Esophagus (tissue), 2 donors: ENCODE results near the gene NPBWR2. TPM values are rescaled to one million over a fixed set of nuclear protein-coding genes. Genes with fewer than 3 reads are reported as not detected.

Experiments
- H3K27ac ChIP-seq, 2 donors: one replicate each; pipeline ENCODE4 v1.5.1; 2013; ENCODE audit warnings: low read depth in 2 of 2, mild to moderate bottlenecking in 2 of 2, inconsistent platforms in 1 of 2, low read length in 1 of 2, moderate library complexity in 1 of 2
- H3K27me3 ChIP-seq, 2 donors: one replicate each; pipeline ENCODE4 v1.6.1; 2013; ENCODE audit warnings: low read length in 2 of 2, control low read depth in 1 of 2, mild to moderate bottlenecking in 1 of 2; ENCODE audit not compliant: insufficient read depth in 2 of 2, control insufficient read depth in 1 of 2
- H3K36me3 ChIP-seq, 2 donors: one replicate each; pipeline ENCODE4 v1.6.1; 2013; ENCODE audit warnings: low read length in 1 of 2; ENCODE audit not compliant: control insufficient read depth in 2 of 2, insufficient read depth in 2 of 2
- H3K4me1 ChIP-seq, 2 donors: one replicate each; pipeline ENCODE4 v1.6.1; 2013; ENCODE audit warnings: low read length in 1 of 2; ENCODE audit not compliant: control insufficient read depth in 2 of 2, insufficient read depth in 2 of 2
- H3K4me3 ChIP-seq, 2 donors: one replicate each; pipeline ENCODE4 v1.5.1; 2013; ENCODE audit warnings: low read length in 2 of 2, mild to moderate bottlenecking in 2 of 2, low read depth in 1 of 2, moderate library complexity in 1 of 2
- H3K9me3 ChIP-seq, 2 donors: one replicate each; pipeline ENCODE4 v1.6.1; 2013; ENCODE audit warnings: mild to moderate bottlenecking in 2 of 2, low read depth in 1 of 2, low read length in 1 of 2, moderate library complexity in 1 of 2; ENCODE audit not compliant: control insufficient read depth in 2 of 2, insufficient read depth in 1 of 2
- WGBS, 2 donors: extraction: QIAGEN DNeasy Blood & Tissue Kit; methylation state at CpG; one replicate each; pipeline ENCODE4 v1.1.7; 2013; 5-methylcytosine and 5-hydroxymethylcytosine counted together
- polyA plus RNA-seq, 2 donors: library from polyadenylated mRNA; stranded (reverse); fragments of 200-250 nt; gene quantifications; one replicate each; pipeline ENCODE4 v1.2.3, GENCODE V29; 2013
- donor health status: healthy with polysubstance abuse.
- donor health status: Bipolar disorder and iron deficiency.

NPBWR2 gene
- polyA plus RNA-seq, 2 donors: not detected

DNA sequence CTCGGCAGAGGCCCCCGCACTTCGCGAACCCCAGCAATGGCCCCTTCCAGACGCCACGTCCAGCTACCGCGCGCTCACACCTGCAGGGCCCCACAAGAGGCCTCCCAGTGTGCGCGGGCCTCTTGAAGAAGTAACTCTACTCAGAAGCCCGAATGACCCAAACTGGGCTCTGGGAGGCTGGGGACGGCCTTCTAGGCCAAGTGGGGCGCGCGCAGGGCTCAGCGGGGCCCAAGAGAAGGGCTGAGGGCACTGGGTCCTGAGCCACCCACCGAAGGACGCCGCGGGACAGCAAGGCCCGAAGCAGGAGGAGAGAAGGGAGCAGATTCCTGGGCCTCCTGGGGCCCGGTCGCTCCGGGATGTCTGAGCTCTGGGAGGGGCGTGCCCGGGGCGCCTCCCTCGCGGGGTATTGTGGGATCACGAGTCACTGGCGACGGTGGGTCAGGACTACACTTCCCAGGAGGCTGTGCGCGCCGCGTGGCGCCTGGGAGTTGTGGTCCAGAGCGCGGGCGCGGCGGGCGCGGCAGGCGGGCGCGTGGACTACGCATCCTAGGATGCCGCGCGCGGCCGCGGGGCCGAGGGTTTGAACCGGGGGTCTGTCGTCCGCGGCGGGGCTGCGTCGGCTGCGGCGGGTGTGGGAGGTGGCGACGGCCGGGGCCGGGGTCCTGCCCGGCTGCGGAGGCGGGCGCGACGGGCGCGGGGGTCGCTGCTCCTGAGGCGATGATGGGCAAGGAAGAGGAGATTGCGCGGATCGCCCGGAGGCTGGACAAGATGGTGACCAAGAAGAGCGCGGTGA, 44.6 kb downstream of the NPBWR2 start, which contains the start of gene TCEA2:
TCEA2 (plus strand) TSS at position 603 of the 793 bp plus-strand sequence; CDS start at position 718, 115 bp downstream.
- H3K27me3 ChIP-seq: no peaks in the 10 kb centered on the region
- H3K36me3 ChIP-seq: no peaks in the 10 kb centered on the region
- peak within 1 kb of the TSS; percentile 58 to 78 for H3K4me3 ChIP-seq
- peaks cover 6 to 15% of the 10 kb centered on the region in 2 donors for H3K4me1 ChIP-seq
- H3K9me3 ChIP-seq: no peaks in the 10 kb centered on the region
- peak within 1 kb of the TSS; percentile 83 to 84 for H3K27ac ChIP-seq
- WGBS, 2 donors: 6 to 9% methylated on average over 55 to 85 of the region's 85 CpGs

DNA sequence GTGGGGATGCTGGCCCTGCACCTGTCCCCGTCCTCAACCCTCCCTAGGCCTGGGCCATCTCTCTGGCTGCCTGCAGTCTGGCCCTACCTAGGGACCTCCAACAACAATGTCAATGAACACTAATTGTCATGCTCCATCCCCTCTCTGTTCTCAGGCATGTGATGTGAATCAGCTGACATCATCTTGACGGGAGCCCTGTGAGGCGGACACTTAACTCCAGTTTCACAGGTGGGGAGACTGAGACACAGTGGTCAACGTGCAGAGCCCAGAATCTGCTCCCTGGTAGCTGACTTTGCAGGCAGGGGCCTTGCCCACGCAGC, 45.1 kb downstream of the NPBWR2 start:
- WGBS, 2 donors: 54 to 55% methylated on average over 5 of the region's 5 CpGs
- Histone ChIP-seq H3K36me3 (no peaks in the 10 kb centered on the region), H3K27ac (peak overlapping the region; percentile 83 to 84), H3K9me3 (no peaks in the 10 kb centered on the region), H3K27me3 (no peaks in the 10 kb centered on the region), H3K4me3 (peak overlapping the region; percentile 42 to 57), H3K4me1 (peaks cover 6 to 15% of the 10 kb centered on the region in 2 donors)

- no peaks in the 10 kb centered on the region for H3K9me3 ChIP-seq
- no peaks in the 10 kb centered on the region for H3K27me3 ChIP-seq
- no peak overlapping the region for H3K27ac ChIP-seq
- no peaks in the 10 kb centered on the region for H3K36me3 ChIP-seq
- peaks cover 2 to 14% of the 10 kb centered on the region in 2 donors for H3K4me1 ChIP-seq
- no peak overlapping the region for H3K4me3 ChIP-seq
- 66 to 74% methylated on average over 12 of the region's 12 CpGs for WGBS, 2 donors
These were observed 48.8 kb downstream of the NPBWR2 start for GRCh38 chr20:64058536-64058935.

- H3K27me3 ChIP-seq: no peaks in the 10 kb centered on the region
- peaks cover 3 to 20% of the 10 kb centered on the region in 2 donors for H3K4me1 ChIP-seq
- no peak overlapping the region for H3K4me3 ChIP-seq
- H3K9me3 ChIP-seq: no peaks in the 10 kb centered on the region
- WGBS, 2 donors: 33 to 37% methylated on average over 31 to 33 of the region's 33 CpGs
- no peaks in the 10 kb centered on the region for H3K36me3 ChIP-seq
- peak overlapping the region in 1 of 2 donors; percentile 27 for H3K27ac ChIP-seq
These were observed 49.5 kb downstream of the NPBWR2 start for GRCh38 chr20:64057628-64058498.

- H3K27ac ChIP-seq: peak overlapping the region; percentile 37
These were observed 50.3 kb downstream of the NPBWR2 start for GRCh38 chr20:64056889-64057627.

GRCh38 chr20:64056639-64056888, 50.8 kb downstream of the NPBWR2 start:
- no peak overlapping the region for H3K4me3 ChIP-seq
- no peak overlapping the region for H3K27ac ChIP-seq
- H3K27me3 ChIP-seq: no peaks in the 10 kb centered on the region
- peaks cover 5 to 16% of the 10 kb centered on the region in 2 donors for H3K4me1 ChIP-seq
- 46 to 55% methylated on average over 7 of the region's 7 CpGs for WGBS, 2 donors
- H3K9me3 ChIP-seq: no peaks in the 10 kb centered on the region
- H3K36me3 ChIP-seq: no peaks in the 10 kb centered on the region

More at GRCh38 chr20:64056889-64057627, 50.3 kb downstream of the NPBWR2 start:
- no peak overlapping the region for H3K4me3 ChIP-seq
- no peaks in the 10 kb centered on the region for H3K27me3 ChIP-seq
- WGBS, 2 donors: 52 to 58% methylated on average over 38 to 39 of the region's 39 CpGs
- peaks cover 5 to 17% of the 10 kb centered on the region in 2 donors for H3K4me1 ChIP-seq
- no peaks in the 10 kb centered on the region for H3K36me3 ChIP-seq
- H3K9me3 ChIP-seq: no peaks in the 10 kb centered on the region

DNA sequence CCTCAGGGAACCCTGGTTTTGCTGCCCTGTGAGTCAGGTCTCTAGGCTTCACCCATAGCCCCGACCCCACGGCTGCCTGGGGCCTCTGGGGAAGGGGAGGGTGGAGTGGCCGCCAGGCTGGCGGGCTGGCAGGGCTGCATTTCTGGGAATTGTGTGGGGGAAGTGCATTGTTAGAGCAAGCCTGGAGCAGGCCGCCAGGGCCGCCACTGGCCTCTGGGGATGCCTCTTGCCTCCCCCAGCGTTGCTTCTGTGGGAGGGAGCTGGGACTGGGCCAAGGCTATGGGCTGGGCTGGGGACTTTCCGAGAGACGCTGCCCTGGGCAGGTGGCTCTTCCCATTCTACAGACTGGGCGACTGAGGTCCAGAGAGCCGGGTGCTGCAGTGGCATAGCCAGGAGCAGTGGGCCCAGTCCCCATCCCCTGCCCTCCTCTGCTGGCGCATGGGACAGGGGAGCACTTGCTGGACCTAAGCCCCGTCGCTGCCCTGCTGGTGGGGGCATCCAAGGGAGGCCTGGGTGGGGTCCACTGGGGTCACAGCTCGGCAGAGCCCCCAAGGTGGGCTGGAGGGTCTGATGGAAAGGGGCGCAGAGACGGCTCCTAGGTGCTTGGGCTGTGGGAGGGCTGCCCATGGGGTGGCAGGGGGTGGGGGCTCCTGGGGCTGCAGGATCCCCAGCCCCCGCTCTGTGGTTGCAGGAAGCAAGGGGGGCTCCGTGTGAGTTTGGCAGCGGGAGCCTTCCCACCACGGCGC, 51.3 kb downstream of the NPBWR2 start:
- Histone ChIP-seq H3K4me1 (peaks cover 5 to 16% of the 10 kb centered on the region in 2 donors), H3K27ac (peak overlapping the region in 1 of 2 donors; percentile 28), H3K4me3 (no peak overlapping the region), H3K36me3 (no peaks in the 10 kb centered on the region), H3K9me3 (no peaks in the 10 kb centered on the region), H3K27me3 (no peaks in the 10 kb centered on the region)
- WGBS, 2 donors: 44 to 52% methylated on average over 20 to 22 of the region's 22 CpGs

DNA sequence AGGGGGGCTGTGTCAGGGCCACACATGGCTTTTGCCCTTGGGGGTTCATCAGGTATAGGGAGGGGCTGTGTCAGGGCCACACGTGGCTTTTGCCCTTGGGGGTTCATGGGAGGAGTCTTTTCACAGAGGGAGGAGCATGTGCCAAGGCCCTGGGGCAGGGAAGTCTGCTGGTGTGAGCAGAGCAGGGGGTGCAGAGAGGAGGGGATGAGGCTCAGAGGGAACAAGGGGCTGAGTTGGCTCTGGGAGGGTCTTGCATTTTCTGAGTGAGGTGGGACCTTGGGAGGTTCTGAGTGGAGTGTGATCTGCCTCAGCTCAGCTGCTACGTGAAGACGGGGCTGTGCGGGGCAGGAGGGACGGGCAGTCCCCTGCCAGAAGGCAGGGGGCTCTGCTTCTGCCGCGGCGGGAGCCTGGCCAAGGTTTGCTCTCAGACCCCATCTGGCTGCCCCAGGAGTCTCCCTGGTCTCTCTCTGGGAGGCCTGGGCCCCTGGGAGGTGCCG, 51.9 kb downstream of the NPBWR2 start:
- peak overlapping the region; percentile 22 to 47 for H3K27ac ChIP-seq
- H3K27me3 ChIP-seq: no peaks in the 10 kb centered on the region
- H3K4me3 ChIP-seq: no peak overlapping the region
- 60 to 82% methylated on average over 6 to 9 of the region's 9 CpGs for WGBS, 2 donors
- no peaks in the 10 kb centered on the region for H3K9me3 ChIP-seq
- H3K4me1 ChIP-seq: peaks cover 5 to 16% of the 10 kb centered on the region in 2 donors
- no peaks in the 10 kb centered on the region for H3K36me3 ChIP-seq
